8988T (cell line): Measurements from ENCODE around the gene ECSCR.
"Not testable (repeated sequence)": the region's sequence is repeated elsewhere in the genome, so short reads cannot be mapped to it uniquely, and the experiment has no call there.

Source experiments
- DNase-seq: peaks from one replicate; pipeline ENCODE4 v3.0.0; 2011

ECSCR gene

DNA sequence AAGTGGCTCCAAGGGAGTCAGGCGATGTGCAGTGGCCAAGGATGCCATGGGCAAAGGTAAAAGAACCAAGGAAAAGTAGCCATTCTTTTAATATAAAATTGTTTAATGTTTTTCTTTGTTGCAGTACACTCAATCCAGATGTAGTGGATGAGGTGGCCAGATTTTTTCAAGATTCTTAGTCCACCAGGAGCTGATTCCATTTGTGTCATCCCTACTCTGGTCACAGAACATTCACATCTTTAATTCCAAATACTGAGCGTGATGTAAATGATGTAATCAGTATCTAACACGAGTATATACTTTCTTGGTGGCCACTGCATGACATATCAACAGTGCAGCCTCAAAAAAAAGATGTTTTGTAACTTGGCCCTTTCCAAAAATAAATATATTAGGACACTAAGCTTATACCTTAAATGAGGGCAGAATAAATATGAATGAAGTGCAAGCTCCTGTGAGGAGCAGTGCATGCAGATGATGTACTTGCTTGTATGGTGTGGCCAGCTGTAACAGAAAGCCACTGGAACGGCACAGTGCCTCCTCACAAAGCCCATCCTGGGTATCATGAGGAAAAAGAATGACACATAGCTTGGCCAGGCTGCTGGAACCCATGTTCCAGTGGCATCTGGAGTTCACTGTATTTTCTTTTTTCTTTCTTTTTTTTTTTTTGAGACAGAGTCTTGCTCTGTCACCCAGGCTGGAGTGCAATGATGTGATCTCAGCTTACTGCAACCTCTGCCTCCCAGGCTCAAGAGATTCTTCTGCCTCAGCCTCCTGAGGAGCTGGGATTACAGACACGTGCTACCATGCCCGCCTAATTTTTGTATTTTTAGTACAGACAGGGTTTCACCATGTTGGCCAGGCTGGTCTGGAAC is 52.2 kb downstream of the ECSCR start:
- DNase-seq, result no peak

DNA sequence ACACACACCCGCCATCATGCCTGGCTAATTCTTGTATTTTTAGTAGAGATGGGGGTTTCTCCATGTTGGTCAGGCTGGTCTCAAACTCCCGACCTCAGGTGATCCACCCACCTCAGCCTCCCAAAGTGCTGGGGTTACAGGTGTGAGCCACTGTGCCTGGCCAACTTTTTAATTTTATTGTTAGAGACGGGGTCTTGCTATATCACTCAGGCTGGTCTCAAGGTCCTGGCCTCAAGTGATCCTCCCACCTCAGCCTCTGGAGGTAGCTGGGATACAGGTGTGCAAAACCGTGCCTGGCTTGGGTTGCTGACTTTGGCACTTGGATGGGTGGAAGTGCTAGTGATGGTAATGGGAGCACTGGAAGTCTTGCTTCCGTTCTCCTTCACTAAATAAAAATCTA is 53.4 kb downstream of the ECSCR start:
- not testable (repeated sequence) for DNase-seq

DNA sequence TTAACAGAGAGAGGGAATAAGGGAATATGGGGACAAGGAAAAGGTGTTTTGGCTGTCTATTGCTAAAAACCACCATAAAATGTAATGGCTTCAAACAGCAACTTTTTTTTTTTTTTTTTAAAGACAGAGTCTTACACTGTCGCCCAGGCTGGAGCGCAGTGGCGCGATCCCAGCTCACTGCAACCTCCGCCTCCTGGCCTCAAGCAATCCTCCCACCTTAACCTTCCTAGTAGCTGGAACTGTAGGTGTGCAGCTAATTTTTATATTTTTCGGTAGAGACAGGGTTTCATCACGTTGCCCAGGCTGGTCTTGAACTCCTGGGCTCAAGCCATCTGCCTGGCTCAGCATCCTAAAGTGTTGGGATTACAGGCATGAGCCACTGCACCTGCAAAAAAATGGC is 54.4 kb downstream of the ECSCR start:
- DNase-seq, result no peak

DNA sequence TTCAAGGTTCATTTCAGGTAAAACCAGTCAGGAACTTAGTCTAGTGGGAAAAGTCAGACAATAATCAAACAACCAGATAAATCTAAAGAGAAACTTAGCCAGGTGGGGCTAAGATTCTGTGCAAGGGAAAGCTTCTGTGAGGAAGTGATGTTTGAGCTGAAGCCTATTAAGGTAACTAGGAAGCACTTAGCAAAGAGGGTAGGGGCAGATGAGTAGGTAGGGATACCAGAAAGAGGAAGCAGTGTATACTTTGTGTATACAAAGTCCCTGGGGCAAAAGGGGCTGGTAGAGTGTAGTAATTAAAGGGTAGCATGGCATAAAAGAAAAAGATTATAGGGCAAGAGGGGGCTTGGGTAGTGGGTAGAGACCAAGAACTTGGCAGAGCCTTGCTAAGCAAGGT is 55.0 kb downstream of the ECSCR start:
- DNase-seq, result no peak

DNA sequence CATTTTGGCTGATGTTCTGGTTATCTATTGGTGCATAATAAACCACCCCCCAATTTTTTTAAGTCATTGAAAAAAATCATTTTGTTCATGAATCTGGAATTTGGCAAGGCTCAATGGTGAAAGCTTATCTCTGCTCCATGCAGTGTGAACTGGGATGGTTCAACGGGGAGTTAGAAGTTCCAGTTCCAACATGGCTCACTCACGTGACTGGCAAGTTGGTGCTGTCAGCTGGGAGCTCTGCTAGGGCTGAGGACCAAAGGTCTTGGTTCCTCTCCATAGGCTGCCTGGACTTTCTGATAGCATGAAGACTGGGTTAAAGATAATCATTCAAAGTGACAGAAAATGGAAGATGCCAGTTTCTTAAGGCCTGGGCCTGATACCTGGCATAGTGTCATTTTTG is 55.6 kb downstream of the ECSCR start:
- no peak for DNase-seq

DNA sequence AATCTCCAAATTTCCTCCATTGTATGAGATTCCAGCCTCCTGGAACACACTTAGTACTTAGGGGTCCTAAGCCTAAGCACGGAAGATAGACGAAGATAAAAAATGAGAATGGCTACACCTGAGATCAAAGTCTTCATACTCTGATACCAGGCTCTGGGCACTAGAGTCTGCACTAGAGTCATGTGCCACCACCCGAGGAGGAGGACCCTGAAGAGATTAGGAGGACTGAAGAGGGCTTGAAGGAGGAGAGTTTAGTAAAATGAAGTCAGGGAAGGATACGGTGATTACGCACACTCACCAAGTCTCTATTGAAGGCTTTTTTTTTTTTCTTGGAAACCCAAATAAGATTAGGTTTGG is 58.1 kb downstream of the ECSCR start:
- no peak for DNase-seq

DNA sequence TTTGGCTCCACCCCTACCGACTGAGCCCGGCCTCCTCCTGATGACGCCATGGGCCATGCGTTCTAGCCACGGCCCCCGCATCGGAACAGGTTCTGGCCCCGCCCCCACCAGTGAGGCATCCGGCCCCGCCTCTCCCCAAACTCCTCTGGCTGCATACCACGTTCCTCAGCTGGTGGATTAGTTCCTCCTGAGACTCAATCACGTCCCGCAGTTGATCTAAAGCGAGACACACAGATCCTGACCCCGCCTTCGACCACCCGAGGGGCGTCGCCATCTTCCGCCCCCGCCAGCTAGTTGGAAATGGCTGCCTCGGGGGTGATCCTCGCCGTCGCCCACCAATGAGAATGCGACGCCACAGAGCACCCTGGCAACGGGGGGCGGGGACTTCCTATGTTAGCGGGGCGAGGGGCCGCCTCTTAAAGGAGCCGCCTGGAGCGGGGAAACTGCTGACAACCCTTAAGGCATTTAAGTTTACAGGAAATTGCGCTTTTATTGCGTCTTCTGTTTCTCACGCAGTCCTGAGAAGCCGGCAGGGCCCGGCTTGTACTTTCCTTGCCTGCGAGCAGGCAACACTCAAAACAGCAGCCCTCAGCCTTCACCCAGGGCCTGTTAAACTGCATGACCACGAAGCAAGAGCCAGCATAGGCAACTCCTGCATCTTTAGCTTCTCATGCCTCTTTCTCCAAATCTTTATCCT is 58.6 kb downstream of the ECSCR start, which contains the start of gene SPATA24:
TSS of gene SPATA24 (minus strand) at position 303 of the 697 bp plus-strand sequence. CDS start at position 274, 29 bp downstream.
- DNase-seq, result peak; percentile 94

DNA sequence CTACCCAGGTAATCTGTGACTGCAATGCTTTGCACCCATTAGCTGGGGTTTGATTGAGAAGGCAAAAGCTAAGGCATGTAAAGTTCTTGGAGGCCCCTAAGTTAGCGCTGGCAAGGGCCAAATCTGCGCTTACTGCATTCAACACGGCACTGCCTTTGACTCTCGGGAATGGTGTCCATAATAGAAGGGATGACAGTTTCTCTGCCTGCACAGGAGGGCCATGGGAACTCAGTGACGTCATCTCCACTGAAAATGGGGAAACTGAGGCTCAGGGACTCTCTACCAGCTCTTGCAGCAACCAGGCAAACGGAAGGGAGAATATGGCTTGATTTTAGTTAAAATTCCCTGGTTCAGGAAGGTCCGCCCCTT is 59.1 kb downstream of the ECSCR start:
- DNase-seq, result no peak

DNA sequence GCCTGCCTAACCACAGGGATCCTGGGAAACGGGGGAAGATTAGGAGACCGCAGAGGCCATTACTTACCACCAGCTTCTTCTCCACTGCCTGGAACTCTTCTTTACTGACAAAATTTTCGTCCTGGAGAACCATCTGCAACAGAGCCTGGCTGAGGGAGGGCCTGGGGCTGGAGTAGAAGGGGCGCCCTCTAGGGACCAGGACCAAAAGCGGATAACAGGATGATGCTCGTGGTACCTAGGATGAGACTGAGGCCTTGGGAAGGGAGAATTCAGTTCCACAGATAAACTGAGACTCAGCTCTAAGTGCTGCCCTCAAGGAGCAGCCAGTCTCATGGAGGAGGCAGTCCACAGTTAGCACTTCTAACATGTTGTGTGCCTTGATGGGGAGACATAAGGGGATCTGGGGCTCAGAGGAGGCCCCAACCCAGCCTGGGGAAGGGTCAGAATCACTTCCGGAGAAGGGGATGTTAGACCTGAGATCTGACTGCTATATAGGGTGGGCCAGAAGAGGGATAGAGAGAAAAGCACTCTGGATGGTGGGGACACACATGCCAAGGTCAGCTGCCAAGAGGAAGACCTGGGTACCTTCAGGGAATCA is 59.9 kb downstream of the ECSCR start:
- no peak for DNase-seq

DNA sequence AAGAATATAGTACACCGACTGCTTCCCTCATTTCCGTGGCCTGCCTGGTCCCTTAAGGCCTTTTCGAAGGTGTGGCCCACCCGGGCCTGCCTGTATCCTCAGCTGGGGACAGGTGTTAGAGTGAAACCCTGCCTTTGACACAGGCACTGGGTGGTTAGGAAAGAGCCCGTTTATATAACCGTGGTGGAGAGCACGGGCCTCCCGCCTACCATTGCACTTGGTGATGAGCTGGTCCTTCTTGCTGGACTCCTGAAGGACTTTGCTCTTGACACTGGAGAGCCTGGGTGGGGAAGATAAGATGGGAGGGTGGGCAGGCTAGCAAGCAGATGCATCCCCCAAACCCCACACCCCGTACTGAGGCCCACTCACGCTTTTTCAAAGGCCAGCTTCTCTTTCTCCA is 61.0 kb downstream of the ECSCR start:
- DNase-seq, result no peak

DNA sequence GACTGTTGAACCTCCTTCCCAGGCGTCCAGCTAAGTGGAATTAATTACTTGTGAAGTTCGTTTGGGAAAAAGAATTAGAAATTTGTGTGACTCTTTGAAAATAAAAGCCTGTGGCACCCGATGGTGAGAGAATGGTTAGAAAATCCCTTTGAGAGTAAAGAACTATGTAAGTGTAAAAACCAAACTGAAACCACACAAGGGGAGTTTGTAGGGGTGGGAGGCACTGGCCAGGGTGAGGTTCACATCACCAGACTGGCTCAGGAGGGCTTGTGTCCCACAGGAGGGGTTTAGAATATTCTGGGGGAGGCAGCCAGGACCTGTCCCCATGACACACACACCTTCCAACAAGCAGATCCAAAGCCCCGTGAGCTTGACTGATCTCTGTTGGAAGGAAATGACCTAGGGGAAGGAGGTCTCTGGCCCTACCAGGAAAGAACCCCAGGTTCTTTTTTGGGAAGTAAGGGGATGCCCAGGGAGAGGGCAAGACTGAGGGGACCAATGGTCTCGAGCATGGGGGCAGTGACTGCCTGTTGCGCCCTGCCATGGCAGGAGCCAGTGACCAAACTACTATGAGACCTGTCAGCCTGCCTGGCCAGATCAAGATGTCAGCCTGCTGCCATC is 62.9 kb downstream of the ECSCR start:
- no peak for DNase-seq
